K562 (cell line): Measurements from ENCODE around the gene PEBP1. TPM values are rescaled to one million over a fixed set of nuclear protein-coding genes. Genes with fewer than 3 reads are reported as not detected.

Experiments used
- ATAC-seq: fragments of 200-7000 bp; cut with Tn5 transposase; 3 replicates; pipeline ENCODE4 v1.9.1; 2020; ENCODE audit warnings: moderate library complexity
- BruUV-seq: library from RNA; stranded (reverse); fragments of 400-500 nt; replicated peaks from 2 replicates; lab custom pipeline; 2021; lab: Mats Ljungman, UMichigan
- CTCF ChIA-PET: fragments of 300-600 bp; formaldehyde crosslinking; extraction: SDS; loops from one replicate; lab custom pipeline; 2021; ENCODE audit warnings: low intra/inter-chr PET ratio; lab: Yijun Ruan, JAX
- POLR2A ChIA-PET: fragments of 300-600, 350-650 bp; sonication (Branson Sonifier 250); formaldehyde crosslinking; extraction: SDS; loops from one replicate; lab custom pipeline; 2021; ENCODE audit warnings: antibody characterized with exemption, inconsistent platforms; lab: Yijun Ruan, JAX
- DNase-seq, 4 experiments: peaks; one replicate each; pipeline versions ENCODE4 v3.0.0 to v3.0.0-alpha.2; 2011 to 2018; ENCODE audit warnings: low spot score in 3 of 4, mixed read lengths in 3 of 4; ENCODE audit errors: extremely low read depth in 1 of 4
- FAIRE-seq: peaks from 2 replicates; lab custom pipeline; 2011; peaks lifted over from hg19 to GRCh38; lab: Jason Lieb, UNC
- H2AFZ ChIP-seq: 2 replicates; pipeline ENCODE4 v1.6.0; 2011; ENCODE audit warnings: low read depth, low read length, control low read depth, inconsistent platforms
- H3K27ac ChIP-seq: fragments of 200-600 bp; 3 replicates; pipeline ENCODE4 v1.8.0; 2011; ENCODE audit warnings: low read depth, mild to moderate bottlenecking, control low read depth, inconsistent platforms, low read length, moderate library complexity, mixed read lengths; ENCODE audit errors: extremely low read depth
- H3K27me3 ChIP-seq, 2 experiments: fragments of 300-600 bp in 1 of 2; 2 replicates in 1 of 2; 3 replicates in 1 of 2; pipeline versions ENCODE4 v1.6.0 to v1.8.0; 2011; ENCODE audit warnings: inconsistent platforms in 2 of 2, low read length in 2 of 2, mild to moderate bottlenecking in 1 of 2, mixed read lengths in 1 of 2, moderate library complexity in 1 of 2; ENCODE audit not compliant: control insufficient read depth in 2 of 2, insufficient read depth in 2 of 2
- H3K36me3 ChIP-seq: fragments of 300-600 bp; 3 replicates; pipeline ENCODE4 v1.8.0; 2011; ENCODE audit warnings: mild to moderate bottlenecking, low read length, inconsistent platforms; ENCODE audit not compliant: control insufficient read depth, insufficient read depth
- H3K4me1 ChIP-seq, 2 experiments: fragments of 200-600 bp in 1 of 2; replicated peaks in 1 of 2; 2 replicates in 1 of 2; 3 replicates in 1 of 2; pipeline versions ENCODE4 v1.5.1 to v1.8.0; 2011; ENCODE audit warnings: inconsistent platforms in 2 of 2, low read length in 2 of 2, mild to moderate bottlenecking in 1 of 2, mixed read lengths in 1 of 2, moderate library complexity in 1 of 2; ENCODE audit not compliant: control insufficient read depth in 2 of 2, insufficient read depth in 2 of 2
- H3K4me2 ChIP-seq: 2 replicates; pipeline ENCODE4 v1.6.1; 2011; ENCODE audit warnings: low read length, control low read depth, inconsistent platforms, mixed read lengths; ENCODE audit not compliant: insufficient read depth
- H3K4me3 ChIP-seq: fragments of 200-600 bp; sonication (generic), shearing (Covaris generic); 2 replicates; pipeline ENCODE4 v1.5.1; 2016; ENCODE audit warnings: control low read depth, inconsistent platforms
- H3K79me2 ChIP-seq: fragments of 200-600 bp; 3 replicates; pipeline ENCODE4 v1.8.0; 2011; ENCODE audit warnings: low read length, inconsistent platforms; ENCODE audit not compliant: control insufficient read depth, insufficient read depth
- H3K9ac ChIP-seq, 2 experiments: 2 replicates each; pipeline versions ENCODE4 v1.6.0 to v1.6.1; 2011; ENCODE audit warnings: low read depth in 2 of 2, low read length in 2 of 2, control low read depth in 1 of 2, inconsistent platforms in 1 of 2, mild to moderate bottlenecking in 1 of 2, mixed read lengths in 1 of 2; ENCODE audit not compliant: insufficient read depth in 1 of 2
- H3K9me1 ChIP-seq: one replicate; pipeline ENCODE4 v1.6.0; 2011; ENCODE audit warnings: inconsistent platforms, mild to moderate bottlenecking, low read length, moderate library complexity; ENCODE audit not compliant: control insufficient read depth, insufficient read depth
- H3K9me3 ChIP-seq: replicated peaks from 2 replicates; pipeline ENCODE4 v1.5.1; 2011; ENCODE audit warnings: low read depth, low read length, inconsistent platforms; ENCODE audit not compliant: control insufficient read depth, insufficient read depth
- H4K20me1 ChIP-seq: replicated peaks from 2 replicates; pipeline ENCODE4 v1.6.1; 2011; ENCODE audit warnings: low read length, inconsistent platforms, mixed read lengths; ENCODE audit not compliant: control insufficient read depth, insufficient read depth
- BRCA1 ChIP-seq, 2 experiments: fragments of 450-650 bp in 1 of 2; sonication (generic) in 1 of 2; formaldehyde crosslinking in 1 of 2; IDR thresholded peaks; 2 replicates each; pipeline versions ENCODE4 v1.5.0 to v1.6.1; 2017 to 2020; ENCODE audit warnings: mild to moderate bottlenecking in 1 of 2, missing genetic modification reagents in 1 of 2
- BRD9 ChIP-seq: fragments of 450-650 bp; IDR thresholded peaks from 2 replicates; pipeline ENCODE4 v1.6.1; 2018; ENCODE audit warnings: low read depth; ENCODE audit not compliant: partially characterized antibody
- CREB3L1 ChIP-seq: fragments of 450-650 bp; IDR thresholded peaks from 2 replicates; pipeline ENCODE4 v1.6.1; 2014; ENCODE audit warnings: low read depth, mild to moderate bottlenecking, moderate library complexity, borderline replicate concordance
- DACH1 ChIP-seq: fragments of 450-650 bp; IDR thresholded peaks from 2 replicates; pipeline ENCODE4 v1.6.1; 2018; ENCODE audit not compliant: partially characterized antibody
- DIDO1 ChIP-seq: fragments of 450-650 bp; IDR thresholded peaks from 2 replicates; pipeline ENCODE4 v1.6.1; 2016; ENCODE audit warnings: low read depth, missing biosample characterization, missing genetic modification characterization
- DMBX1 ChIP-seq: fragments of 250-450 bp; sonication (Bioruptor Pico); IDR thresholded peaks from 2 replicates; pipeline ENCODE4 v1.8.0; 2022; ENCODE audit warnings: inconsistent platforms, mild to moderate bottlenecking, moderate library complexity, borderline replicate concordance
- POLR2AphosphoS2 ChIP-seq: IDR thresholded peaks from 2 replicates; pipeline ENCODE4 v1.6.1; 2012; ENCODE audit warnings: low read length, improper control_type of control experiment
- UBTF ChIP-seq, 2 experiments: IDR thresholded peaks; 2 replicates each; pipeline ENCODE4 v1.6.1; 2012; ENCODE audit warnings: improper control_type of control experiment in 2 of 2, low read depth in 2 of 2, low read length in 2 of 2, borderline replicate concordance in 1 of 2
- WHSC1 ChIP-seq: IDR thresholded peaks from one replicate; pipeline ENCODE4 v1.6.1; 2012; ENCODE audit warnings: low read length, control low read depth, inconsistent platforms
- ZNF140 ChIP-seq: fragments of 250-450 bp; sonication (Bioruptor Pico); IDR thresholded peaks from 2 replicates; pipeline ENCODE4 v1.8.0; 2021; ENCODE audit warnings: moderate library complexity, mild to moderate bottlenecking, inconsistent platforms
- ZNF77 ChIP-seq: fragments of 250-450 bp; sonication (Bioruptor Pico); IDR thresholded peaks from 2 replicates; pipeline ENCODE4 v1.5.0; 2020
- WGBS: fragments of 100-300 bp; shearing (Covaris generic); methylation state at CpG from one replicate; pipeline ENCODE4 v1.1.6; 2016; ENCODE audit warnings: low coverage, mixed read lengths; ENCODE audit not compliant: insufficient coverage; ENCODE audit errors: missing lambda C conversion rate; 5-methylcytosine and 5-hydroxymethylcytosine counted together
- in situ Hi-C: fragments of 300-500 bp; cut with MboI; formaldehyde crosslinking; loops from 4 replicates; pipeline ENCODE4 v1.15.0; 2018; ENCODE audit warnings: inconsistent platforms, mixed read lengths
- intact Hi-C: fragments of 100-400 bp; cut with micrococcal nuclease; formaldehyde crosslinking; loops from 2 replicates; pipeline ENCODE4 v1.14.2; 2022
- polyA plus RNA-seq, 8 experiments: library from polyadenylated mRNA; depleted of rRNA in 4 of 8; stranded (reverse) in 5 of 8; unstranded in 3 of 8; fragments of >200 nt; fragmentation: Nextera tagmentation in 2 of 8; fragmentation: Illumina TruSeq in 1 of 8; extraction: Ambion mirVana in 2 of 8; extraction: Trizol in 1 of 8; gene quantifications; 2 replicates each; pipeline versions ENCODE4 v1.2.1 to v1.2.3, GENCODE V29; 2011 to 2014; ENCODE audit warnings: inconsistent platforms in 1 of 8, missing spikeins in 1 of 8
- total RNA-seq, 7 experiments: library from RNA; depleted of rRNA in 6 of 7; stranded (reverse); fragments of >200 nt in 6 of 7; fragmentation: Illumina TruSeq in 2 of 7; extraction: Trizol in 2 of 7; gene quantifications; 2 replicates each; pipeline versions ENCODE4 v1.2.1 to v1.2.3, GENCODE V29; 2011 to 2021; ENCODE audit warnings: low replicate concordance in 1 of 7
- TF ChIP-seq, protein P1 (sequence below), 2 experiments: fragments of 150-350 bp in 1 of 2; IDR thresholded peaks; 2 replicates each; pipeline ENCODE4 v1.6.1; 2012 to 2016; ENCODE audit warnings: low read depth in 2 of 2, low read length in 2 of 2, mild to moderate bottlenecking in 1 of 2, moderate library complexity in 1 of 2
- TF ChIP-seq, protein P2 (sequence below): fragments of 450-650 bp; IDR thresholded peaks from one replicate; pipeline ENCODE4 v1.6.1; 2018; ENCODE audit warnings: mild to moderate bottlenecking, moderate library complexity; ENCODE audit not compliant: partially characterized antibody

The PEBP1 gene
- total and polyA plus RNA-seq, 9 of the 15 experiments (the other 6 are each of a cell fraction or from before 2014, with no cell fraction given) = 77.3 to 207 (median 153) TPM

- Histone ChIP-seq H3K27me3 (no peaks in the 10 kb centered on the region), H4K20me1 (no peaks in the 10 kb centered on the region), H3K4me2 (no peak overlapping the region), H3K4me3 (no peak overlapping the region), H2AFZ (no peak overlapping the region), H3K36me3 (peaks cover 76% of the 10 kb centered on the region), H3K9ac (no peak overlapping the region), H3K79me2 (no peaks in the 10 kb centered on the region), H3K27ac (no peak overlapping the region), H3K4me1 (no peaks in the 10 kb centered on the region), H3K9me3 (no peaks in the 10 kb centered on the region), H3K9me1 (no peaks in the 10 kb centered on the region)
- ChIA-PET POLR2A (interaction anchor here (0.6 to 0.7 kb wide), 3 partner anchors 9 to 182 kb away, joined by 4 read pairs; no protein-coding TSS in a partner anchor), CTCF (no interaction called here)
- no TSS peak for BruUV-seq
- FAIRE-seq = no peak
- no peak for ATAC-seq
- intact Hi-C loops (no loop called here), in situ Hi-C loops (loop anchor here (25.0 kb wide), 1 partner anchor 186 kb away; the partner anchor contains the start of gene TAOK3)
- DNase-seq = no peak
- WGBS = 93% methylated on average over 4 of the region's 4 CpGs
- TF ChIP-seq DMBX1 (no peak), CREB3L1 (no peak), WHSC1 (no peak), BRCA1 (IDR thresholded peaks at IDR 0.05) (no peak), BRCA1 (CRISPR knock-in tag; IDR thresholded peaks at IDR 0.05) (no peak), ZNF77 (CRISPR knock-in tag) (no peak), BRD9 (no peak), UBTF (IDR thresholded peaks at IDR 0.05; ENCODE audit: borderline replicate concordance in 1 of 2, low read depth in 2 of 2, low read length in 2 of 2) (no peak), POLR2AphosphoS2 (no peak), DACH1 (no peak), ZNF140 (CRISPR knock-in tag) (no peak), DIDO1 (tag) (no peak)
- TF ChIP-seq, protein P1, sequence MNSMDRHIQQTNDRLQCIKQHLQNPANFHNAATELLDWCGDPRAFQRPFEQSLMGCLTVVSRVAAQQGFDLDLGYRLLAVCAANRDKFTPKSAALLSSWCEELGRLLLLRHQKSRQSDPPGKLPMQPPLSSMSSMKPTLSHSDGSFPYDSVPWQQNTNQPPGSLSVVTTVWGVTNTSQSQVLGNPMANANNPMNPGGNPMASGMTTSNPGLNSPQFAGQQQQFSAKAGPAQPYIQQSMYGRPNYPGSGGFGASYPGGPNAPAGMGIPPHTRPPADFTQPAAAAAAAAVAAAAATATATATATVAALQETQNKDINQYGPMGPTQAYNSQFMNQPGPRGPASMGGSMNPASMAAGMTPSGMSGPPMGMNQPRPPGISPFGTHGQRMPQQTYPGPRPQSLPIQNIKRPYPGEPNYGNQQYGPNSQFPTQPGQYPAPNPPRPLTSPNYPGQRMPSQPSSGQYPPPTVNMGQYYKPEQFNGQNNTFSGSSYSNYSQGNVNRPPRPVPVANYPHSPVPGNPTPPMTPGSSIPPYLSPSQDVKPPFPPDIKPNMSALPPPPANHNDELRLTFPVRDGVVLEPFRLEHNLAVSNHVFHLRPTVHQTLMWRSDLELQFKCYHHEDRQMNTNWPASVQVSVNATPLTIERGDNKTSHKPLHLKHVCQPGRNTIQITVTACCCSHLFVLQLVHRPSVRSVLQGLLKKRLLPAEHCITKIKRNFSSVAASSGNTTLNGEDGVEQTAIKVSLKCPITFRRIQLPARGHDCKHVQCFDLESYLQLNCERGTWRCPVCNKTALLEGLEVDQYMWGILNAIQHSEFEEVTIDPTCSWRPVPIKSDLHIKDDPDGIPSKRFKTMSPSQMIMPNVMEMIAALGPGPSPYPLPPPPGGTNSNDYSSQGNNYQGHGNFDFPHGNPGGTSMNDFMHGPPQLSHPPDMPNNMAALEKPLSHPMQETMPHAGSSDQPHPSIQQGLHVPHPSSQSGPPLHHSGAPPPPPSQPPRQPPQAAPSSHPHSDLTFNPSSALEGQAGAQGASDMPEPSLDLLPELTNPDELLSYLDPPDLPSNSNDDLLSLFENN (IDR thresholded peaks at IDR 0.05; ENCODE audit: low read depth in 2 of 2, low read length in 2 of 2) = no peak
- TF ChIP-seq, protein P2, sequence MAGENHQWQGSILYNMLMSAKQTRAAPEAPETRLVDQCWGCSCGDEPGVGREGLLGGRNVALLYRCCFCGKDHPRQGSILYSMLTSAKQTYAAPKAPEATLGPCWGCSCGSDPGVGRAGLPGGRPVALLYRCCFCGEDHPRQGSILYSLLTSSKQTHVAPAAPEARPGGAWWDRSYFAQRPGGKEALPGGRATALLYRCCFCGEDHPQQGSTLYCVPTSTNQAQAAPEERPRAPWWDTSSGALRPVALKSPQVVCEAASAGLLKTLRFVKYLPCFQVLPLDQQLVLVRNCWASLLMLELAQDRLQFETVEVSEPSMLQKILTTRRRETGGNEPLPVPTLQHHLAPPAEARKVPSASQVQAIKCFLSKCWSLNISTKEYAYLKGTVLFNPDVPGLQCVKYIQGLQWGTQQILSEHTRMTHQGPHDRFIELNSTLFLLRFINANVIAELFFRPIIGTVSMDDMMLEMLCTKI = no peak
These were observed 40.0 kb downstream of the PEBP1 start for GRCh38 chr12:118175823-118176447.
